HEK293T (cell line): ENCODE data around the gene STARD9.

Experiments
- CTCF ChIA-PET: fragments of 350-600 bp; formaldehyde crosslinking; extraction: SDS; loops from one replicate; lab custom pipeline; 2021; ENCODE audit warnings: antibody characterized with exemption, inconsistent platforms; lab: Yijun Ruan, JAX
- POLR2A ChIA-PET: fragments of 350-600 bp; formaldehyde crosslinking; extraction: SDS; loops from one replicate; lab custom pipeline; 2020; ENCODE audit warnings: antibody characterized with exemption, inconsistent platforms; lab: Yijun Ruan, JAX
- DNase-seq: peaks from one replicate; pipeline ENCODE4 v3.0.0; 2012; ENCODE audit warnings: mixed read lengths; ENCODE audit errors: extremely low spot score
- ARNT ChIP-seq: fragments of 450-650 bp; IDR thresholded peaks from 2 replicates; pipeline ENCODE4 v1.6.1; 2017; ENCODE audit warnings: mild to moderate bottlenecking
- BHLHE40 ChIP-seq: fragments of 450-650 bp; IDR thresholded peaks from 2 replicates; pipeline ENCODE4 v1.6.1; 2016; ENCODE audit warnings: mild to moderate bottlenecking, moderate library complexity, borderline replicate concordance
- CTBP1 ChIP-seq: fragments of 450-650 bp; IDR thresholded peaks from 2 replicates; pipeline ENCODE4 v1.6.1; 2016; ENCODE audit warnings: borderline replicate concordance
- ELF4 ChIP-seq: fragments of 450-650 bp; IDR thresholded peaks from 2 replicates; pipeline ENCODE4 v1.6.1; 2017; ENCODE audit warnings: antibody characterized with exemption
- FOXA1 ChIP-seq: fragments of 450-650 bp; IDR thresholded peaks from 2 replicates; pipeline ENCODE4 v1.6.1; 2016; ENCODE audit warnings: mild to moderate bottlenecking
- FOXK2 ChIP-seq: fragments of 450-650 bp; IDR thresholded peaks from 2 replicates; pipeline ENCODE4 v1.6.1; 2016; ENCODE audit warnings: mild to moderate bottlenecking
- FOXM1 ChIP-seq: fragments of 450-650 bp; IDR thresholded peaks from 2 replicates; pipeline ENCODE4 v1.6.1; 2017; ENCODE audit warnings: mild to moderate bottlenecking, borderline replicate concordance
- HDGF ChIP-seq: fragments of 450-650 bp; IDR thresholded peaks from 2 replicates; pipeline ENCODE4 v1.6.1; 2017; ENCODE audit warnings: antibody characterized with exemption, borderline replicate concordance
- L3MBTL2 ChIP-seq: fragments of 450-650 bp; conservative IDR thresholded peaks from 2 replicates; pipeline ENCODE4 v1.6.1; 2016; ENCODE audit warnings: mild to moderate bottlenecking
- LEF1 ChIP-seq: fragments of 450-650 bp; IDR thresholded peaks from 2 replicates; pipeline ENCODE4 v1.6.1; 2017; ENCODE audit warnings: mild to moderate bottlenecking, borderline replicate concordance
- NFRKB ChIP-seq: fragments of 450-650 bp; IDR thresholded peaks from 2 replicates; pipeline ENCODE4 v1.6.1; 2016; ENCODE audit warnings: mild to moderate bottlenecking, moderate library complexity
- PKNOX1 ChIP-seq: fragments of 450-650 bp; IDR thresholded peaks from 2 replicates; pipeline ENCODE4 v1.6.1; 2016
- SP1 ChIP-seq: fragments of 450-650 bp; IDR thresholded peaks from 2 replicates; pipeline ENCODE4 v1.6.1; 2017
- SUZ12 ChIP-seq: fragments of 450-650 bp; IDR thresholded peaks from 2 replicates; pipeline ENCODE4 v1.6.1; 2016; ENCODE audit warnings: mild to moderate bottlenecking
- TARDBP ChIP-seq: fragments of 450-650 bp; IDR thresholded peaks from 2 replicates; pipeline ENCODE4 v1.6.1; 2016
- ZNF384 ChIP-seq: fragments of 450-650 bp; IDR thresholded peaks from 2 replicates; pipeline ENCODE4 v1.6.1; 2016

The STARD9 gene

GRCh38 chr15:42736178-42736792 is 160.9 kb downstream of the STARD9 start:
- TF ChIP-seq PKNOX1 (no peak), SP1 (no peak), CTBP1 (no peak)
- POLR2A ChIA-PET, result no interaction called here
- CTCF ChIA-PET, result no interaction called here
- peak; percentile 25 for DNase-seq

- CTCF ChIA-PET, result interaction anchor here (0.6 to 2.3 kb wide), 4 partner anchors 10 to 295 kb away, joined by 3 to 8 read pairs (median 3); no protein-coding TSS in a partner anchor
- POLR2A ChIA-PET, result interaction anchor here (0.6 kb wide), 1 partner anchor 196 kb away, joined by 3 read pairs; no protein-coding TSS in a partner anchor
- TF ChIP-seq NFRKB (no peak), HDGF (no peak), SUZ12 (no peak), ELF4 (no peak), FOXM1 (no peak), PKNOX1 (no peak), TARDBP (no peak), BHLHE40 (no peak), FOXA1 (no peak), FOXK2 (no peak), L3MBTL2 (no peak), CTBP1 (no peak)
- peak; percentile 92 for DNase-seq
These were observed 161.6 kb downstream of the STARD9 start, which contains the start of gene CDAN1 for GRCh38 chr15:42736793-42737528. Gene CDAN1, minus strand, starts transcription at chr15:42737128. Its CDS starts 26 bp downstream, at chr15:42737102.

GRCh38 chr15:42737529-42738328 is 162.3 kb downstream of the STARD9 start:
- ChIA-PET CTCF (interaction anchor here (0.6 to 2.3 kb wide), 4 partner anchors 11 to 295 kb away, joined by 3 to 8 read pairs (median 3); no protein-coding TSS in a partner anchor), POLR2A (interaction anchor here (0.6 kb wide), 1 partner anchor 195 kb away, joined by 3 read pairs; no protein-coding TSS in a partner anchor)
- TF ChIP-seq FOXM1, result no peak
- no peak for TF ChIP-seq NFRKB
- 0 out of 2 replicates have a peak, but pooled peaks have one; percentile 13 for TF ChIP-seq ZNF384
- no peak for TF ChIP-seq FOXK2
- no peak for TF ChIP-seq CTBP1
- TF ChIP-seq LEF1, result no peak
- no peak for DNase-seq

GRCh38 chr15:42741710-42742109 is 166.3 kb downstream of the STARD9 start:
- ChIA-PET CTCF (no interaction called here), POLR2A (no interaction called here)
- no peak for TF ChIP-seq BHLHE40
- TF ChIP-seq FOXA1, result no peak
- no peak for TF ChIP-seq FOXM1
- no peak for TF ChIP-seq L3MBTL2
- TF ChIP-seq ELF4, result no peak
- TF ChIP-seq ZNF384, result no peak
- TF ChIP-seq PKNOX1, result no peak
- no peak for TF ChIP-seq TARDBP
- TF ChIP-seq ARNT, result no peak
- TF ChIP-seq LEF1, result no peak
- TF ChIP-seq SUZ12, result no peak
- no peak for TF ChIP-seq FOXK2
- no peak for TF ChIP-seq CTBP1
- no peak for TF ChIP-seq SP1
- TF ChIP-seq NFRKB, result no peak
- TF ChIP-seq HDGF, result no peak
- no peak for DNase-seq

GRCh38 chr15:42742149-42742548 is 166.7 kb downstream of the STARD9 start:
- CTCF ChIA-PET, result no interaction called here
- no peak for TF ChIP-seq CTBP1
- TF ChIP-seq LEF1, result no peak
- no peak for TF ChIP-seq ELF4
- no peak for DNase-seq
- POLR2A ChIA-PET, result no interaction called here

GRCh38 chr15:42744195-42744594 is 168.8 kb downstream of the STARD9 start:
- POLR2A ChIA-PET, result no interaction called here
- no peak for TF ChIP-seq BHLHE40
- no peak for TF ChIP-seq FOXK2
- TF ChIP-seq FOXA1, result no peak
- no peak for TF ChIP-seq NFRKB
- no peak for TF ChIP-seq SUZ12
- TF ChIP-seq FOXM1, result no peak
- no peak for TF ChIP-seq PKNOX1
- no peak for TF ChIP-seq ELF4
- CTCF ChIA-PET, result no interaction called here
- DNase-seq, result no peak
